ENCODE data around the gene KCNQ1OT1.

- TF ChIP-seq CTCF (IDR thresholded peaks at IDR 0.05; ENCODE audit: poor library complexity) (no peak), EZH2 (IDR thresholded peaks at IDR 0.05; ENCODE audit: borderline replicate concordance) (no peak), EZH2phosphoT487 (IDR thresholded peaks at IDR 0.05; ENCODE audit: low read depth, severe bottlenecking, unreplicated experiment) (no peak)
Measured at GRCh38 chr11:2587132-2587930, 112.5 kb downstream of the KCNQ1OT1 start.

Data from hepatocyte (in vitro differentiated cells).